Measurements from ENCODE around the gene WT1. TPM values are rescaled to one million over a fixed set of nuclear protein-coding genes. Genes with fewer than 3 reads are reported as not detected.

Gene WT1
- total RNA-seq, 1 experiment from 2014 or later, result 4.7 TPM

DNA sequence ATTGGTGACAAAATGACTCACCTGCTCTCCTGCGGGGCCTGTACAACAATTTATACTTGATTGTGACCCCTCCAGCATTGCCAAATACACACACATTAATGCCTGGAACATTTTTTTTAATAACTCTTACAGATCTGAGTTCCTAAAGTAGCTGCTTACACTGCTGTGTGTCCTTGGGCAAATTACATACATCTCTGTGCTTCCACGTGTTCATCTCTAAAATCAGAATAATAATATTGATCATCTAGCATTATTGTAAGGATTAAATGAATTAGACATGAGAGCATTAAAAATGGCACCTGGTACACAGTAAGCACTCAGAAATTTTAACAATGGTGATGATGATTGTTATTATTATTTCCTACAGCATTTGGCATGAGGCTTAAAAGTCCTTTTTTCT lies 21.5 kb upstream of the WT1 start:
- no peak for DNase-seq
- TF ChIP-seq CTCF (IDR thresholded peaks at IDR 0.05; ENCODE audit: insufficient read depth in 1 of 2, low read depth in 1 of 2, low read length in 1 of 2, severe bottlenecking in 1 of 2, unreplicated experiment in 1 of 2), result no peak
- no TSS peak for BruUV-seq (replicated peaks)

DNA sequence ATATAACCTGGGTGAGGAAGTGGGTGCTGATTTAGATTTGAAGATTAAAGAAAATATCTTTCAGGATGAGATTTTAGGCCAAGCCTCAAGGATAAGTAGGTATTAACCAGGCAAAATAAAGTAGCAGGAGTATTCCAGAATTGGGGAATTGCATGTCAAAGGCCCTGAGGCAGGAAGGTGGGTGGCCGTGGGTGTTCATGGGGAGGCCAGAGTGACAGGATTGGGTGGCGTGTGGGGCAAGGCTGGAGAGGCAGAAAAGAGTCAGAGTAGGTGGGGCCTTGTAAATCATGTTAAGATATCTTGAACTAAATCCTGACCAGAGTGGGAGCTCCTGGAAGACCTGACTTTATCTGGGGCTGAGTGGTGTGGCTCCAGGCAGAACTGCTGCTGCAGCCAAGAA lies 19.7 kb upstream of the WT1 start:
- Mint-ChIP-seq H3K9me3 (ENCODE audit: unreplicated experiment) (no peaks in the 10 kb centered on the region), H3K4me1 (ENCODE audit: low read depth, unreplicated experiment) (no peaks in the 10 kb centered on the region), H3K27ac (ENCODE audit: unreplicated experiment) (no peak overlapping the region), H3K36me3 (ENCODE audit: insufficient read depth, unreplicated experiment) (no peaks in the 10 kb centered on the region), H3K4me3 (ENCODE audit: unreplicated experiment) (no peak overlapping the region), H3K27me3 (ENCODE audit: insufficient read depth, unreplicated experiment) (peaks cover 3% of the 10 kb centered on the region)
- intact Hi-C loops (cut with micrococcal nuclease; ENCODE audit: unreplicated experiment), result no loop called here
- H3K9me3 ChIP-seq, result no peaks in the 10 kb centered on the region
- H3K36me3 ChIP-seq (ENCODE audit: control insufficient read depth, insufficient read depth, low read length), result no peaks in the 10 kb centered on the region
- DNase-seq, result no peak
- H3K4me1 ChIP-seq, result no peaks in the 10 kb centered on the region
- no peak overlapping the region for H3K4me3 ChIP-seq (ENCODE audit: low read depth, low read length)
- TF ChIP-seq CTCF (IDR thresholded peaks at IDR 0.05; ENCODE audit: insufficient read depth in 1 of 2, low read depth in 1 of 2, low read length in 1 of 2, severe bottlenecking in 1 of 2, unreplicated experiment in 1 of 2), result no peak
- ChIA-PET CTCF (no interaction called here), POLR2A (no interaction called here)
- no TSS peak for BruUV-seq (replicated peaks)
- no peaks in the 10 kb centered on the region for H3K27me3 ChIP-seq (replicated peaks; ENCODE audit: control insufficient read depth, insufficient read depth, low read length)

More for the DNA sequence above, 21.5 kb upstream of the WT1 start:
- intact Hi-C loops (cut with micrococcal nuclease; ENCODE audit: unreplicated experiment), result no loop called here
- H3K4me1 Mint-ChIP-seq (ENCODE audit: low read depth, unreplicated experiment), result no peaks in the 10 kb centered on the region
- H3K9me3 Mint-ChIP-seq (ENCODE audit: unreplicated experiment), result no peaks in the 10 kb centered on the region
- no peak overlapping the region for H3K4me3 Mint-ChIP-seq (ENCODE audit: unreplicated experiment)
- H3K4me1 ChIP-seq, result no peaks in the 10 kb centered on the region
- H3K27me3 Mint-ChIP-seq (ENCODE audit: insufficient read depth, unreplicated experiment), result peaks cover 3% of the 10 kb centered on the region
- no peak overlapping the region for H3K27ac Mint-ChIP-seq (ENCODE audit: unreplicated experiment)
- no peak overlapping the region for H3K4me3 ChIP-seq (ENCODE audit: low read depth, low read length)
- H3K36me3 Mint-ChIP-seq (ENCODE audit: insufficient read depth, unreplicated experiment), result no peaks in the 10 kb centered on the region
- H3K27me3 ChIP-seq (replicated peaks; ENCODE audit: control insufficient read depth, insufficient read depth, low read length), result no peaks in the 10 kb centered on the region
- POLR2A ChIA-PET, result no interaction called here
- no peaks in the 10 kb centered on the region for H3K9me3 ChIP-seq
- CTCF ChIA-PET, result no interaction called here
- no peaks in the 10 kb centered on the region for H3K36me3 ChIP-seq (ENCODE audit: control insufficient read depth, insufficient read depth, low read length)

DNA sequence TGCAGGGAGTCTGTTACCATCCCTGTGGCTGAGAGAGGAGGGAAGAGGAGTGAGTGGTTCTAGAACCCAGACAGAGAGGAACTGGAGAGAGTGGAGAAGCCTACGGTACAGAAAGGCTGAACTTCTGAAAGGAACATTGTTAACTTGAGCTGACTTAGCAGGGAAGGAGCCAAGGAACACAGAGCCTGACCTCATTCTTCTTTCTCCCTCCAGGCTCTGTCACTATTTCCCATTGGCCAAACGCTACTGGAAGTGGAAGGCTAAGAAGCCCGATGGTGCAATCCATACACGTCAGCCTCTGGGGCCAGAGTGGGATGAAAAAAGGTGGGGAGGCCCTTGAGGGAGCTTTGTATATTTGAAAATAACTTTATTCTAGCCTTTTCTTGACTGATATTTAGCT lies 16.5 kb upstream of the WT1 start:
- no peak for TF ChIP-seq CTCF (IDR thresholded peaks at IDR 0.05; ENCODE audit: insufficient read depth in 1 of 2, low read depth in 1 of 2, low read length in 1 of 2, severe bottlenecking in 1 of 2, unreplicated experiment in 1 of 2)
- ChIA-PET POLR2A (no interaction called here), CTCF (interaction anchor here (0.6 to 1.1 kb wide), 2 partner anchors 66 to 87 kb away, joined by 3 read pairs; no protein-coding TSS in a partner anchor)
- Mint-ChIP-seq H3K36me3 (ENCODE audit: insufficient read depth, unreplicated experiment) (no peaks in the 10 kb centered on the region), H3K27ac (ENCODE audit: unreplicated experiment) (no peak overlapping the region), H3K27me3 (ENCODE audit: insufficient read depth, unreplicated experiment) (peaks cover 3% of the 10 kb centered on the region), H3K4me3 (ENCODE audit: unreplicated experiment) (no peak overlapping the region), H3K4me1 (ENCODE audit: low read depth, unreplicated experiment) (peaks cover 7% of the 10 kb centered on the region), H3K9me3 (ENCODE audit: unreplicated experiment) (no peaks in the 10 kb centered on the region)
- no peak for DNase-seq
- BruUV-seq (replicated peaks), result no TSS peak
- peaks cover 4% of the 10 kb centered on the region for H3K4me1 ChIP-seq
- no peaks in the 10 kb centered on the region for H3K9me3 ChIP-seq
- H3K4me3 ChIP-seq (ENCODE audit: low read depth, low read length), result no peak overlapping the region
- no peaks in the 10 kb centered on the region for H3K27me3 ChIP-seq (replicated peaks; ENCODE audit: control insufficient read depth, insufficient read depth, low read length)
- no peaks in the 10 kb centered on the region for H3K36me3 ChIP-seq (ENCODE audit: control insufficient read depth, insufficient read depth, low read length)
- intact Hi-C loops (cut with micrococcal nuclease; ENCODE audit: unreplicated experiment), result no loop called here

Data from Caco-2 (cell line).